K562 (cell line): ENCODE data around the gene DLGAP3. TPM values are rescaled to one million over a fixed set of nuclear protein-coding genes. Genes with fewer than 3 reads are reported as not detected.

Source experiments
- ATAC-seq: fragments of 200-7000 bp; cut with Tn5 transposase; 3 replicates; pipeline ENCODE4 v1.9.1; 2020; ENCODE audit warnings: moderate library complexity
- BruUV-seq: library from RNA; stranded (reverse); fragments of 400-500 nt; replicated peaks from 2 replicates; lab custom pipeline; 2021; lab: Mats Ljungman, UMichigan
- CTCF ChIA-PET: fragments of 300-600 bp; formaldehyde crosslinking; extraction: SDS; loops from one replicate; lab custom pipeline; 2021; ENCODE audit warnings: low intra/inter-chr PET ratio; lab: Yijun Ruan, JAX
- POLR2A ChIA-PET: fragments of 300-600, 350-650 bp; sonication (Branson Sonifier 250); formaldehyde crosslinking; extraction: SDS; loops from one replicate; lab custom pipeline; 2021; ENCODE audit warnings: antibody characterized with exemption, inconsistent platforms; lab: Yijun Ruan, JAX
- DNase-seq, 4 experiments: peaks; one replicate each; pipeline versions ENCODE4 v3.0.0 to v3.0.0-alpha.2; 2011 to 2018; ENCODE audit warnings: low spot score in 3 of 4, mixed read lengths in 3 of 4; ENCODE audit errors: extremely low read depth in 1 of 4
- FAIRE-seq: peaks from 2 replicates; lab custom pipeline; 2011; peaks lifted over from hg19 to GRCh38; lab: Jason Lieb, UNC
- H2AFZ ChIP-seq: 2 replicates; pipeline ENCODE4 v1.6.0; 2011; ENCODE audit warnings: low read depth, low read length, control low read depth, inconsistent platforms
- H3K27ac ChIP-seq: fragments of 200-600 bp; 3 replicates; pipeline ENCODE4 v1.8.0; 2011; ENCODE audit warnings: low read depth, mild to moderate bottlenecking, control low read depth, inconsistent platforms, low read length, moderate library complexity, mixed read lengths; ENCODE audit errors: extremely low read depth
- H3K27me3 ChIP-seq, 2 experiments: fragments of 300-600 bp in 1 of 2; 2 replicates in 1 of 2; 3 replicates in 1 of 2; pipeline versions ENCODE4 v1.6.0 to v1.8.0; 2011; ENCODE audit warnings: inconsistent platforms in 2 of 2, low read length in 2 of 2, mild to moderate bottlenecking in 1 of 2, mixed read lengths in 1 of 2, moderate library complexity in 1 of 2; ENCODE audit not compliant: control insufficient read depth in 2 of 2, insufficient read depth in 2 of 2
- H3K36me3 ChIP-seq: fragments of 300-600 bp; 3 replicates; pipeline ENCODE4 v1.8.0; 2011; ENCODE audit warnings: mild to moderate bottlenecking, low read length, inconsistent platforms; ENCODE audit not compliant: control insufficient read depth, insufficient read depth
- H3K4me1 ChIP-seq, 2 experiments: fragments of 200-600 bp in 1 of 2; replicated peaks in 1 of 2; 2 replicates in 1 of 2; 3 replicates in 1 of 2; pipeline versions ENCODE4 v1.5.1 to v1.8.0; 2011; ENCODE audit warnings: inconsistent platforms in 2 of 2, low read length in 2 of 2, mild to moderate bottlenecking in 1 of 2, mixed read lengths in 1 of 2, moderate library complexity in 1 of 2; ENCODE audit not compliant: control insufficient read depth in 2 of 2, insufficient read depth in 2 of 2
- H3K4me2 ChIP-seq: 2 replicates; pipeline ENCODE4 v1.6.1; 2011; ENCODE audit warnings: low read length, control low read depth, inconsistent platforms, mixed read lengths; ENCODE audit not compliant: insufficient read depth
- H3K4me3 ChIP-seq: fragments of 200-600 bp; sonication (generic), shearing (Covaris generic); 2 replicates; pipeline ENCODE4 v1.5.1; 2016; ENCODE audit warnings: control low read depth, inconsistent platforms
- H3K79me2 ChIP-seq: fragments of 200-600 bp; 3 replicates; pipeline ENCODE4 v1.8.0; 2011; ENCODE audit warnings: low read length, inconsistent platforms; ENCODE audit not compliant: control insufficient read depth, insufficient read depth
- H3K9ac ChIP-seq, 2 experiments: 2 replicates each; pipeline versions ENCODE4 v1.6.0 to v1.6.1; 2011; ENCODE audit warnings: low read depth in 2 of 2, low read length in 2 of 2, control low read depth in 1 of 2, inconsistent platforms in 1 of 2, mild to moderate bottlenecking in 1 of 2, mixed read lengths in 1 of 2; ENCODE audit not compliant: insufficient read depth in 1 of 2
- H3K9me1 ChIP-seq: one replicate; pipeline ENCODE4 v1.6.0; 2011; ENCODE audit warnings: inconsistent platforms, mild to moderate bottlenecking, low read length, moderate library complexity; ENCODE audit not compliant: control insufficient read depth, insufficient read depth
- H3K9me3 ChIP-seq: replicated peaks from 2 replicates; pipeline ENCODE4 v1.5.1; 2011; ENCODE audit warnings: low read depth, low read length, inconsistent platforms; ENCODE audit not compliant: control insufficient read depth, insufficient read depth
- H4K20me1 ChIP-seq: replicated peaks from 2 replicates; pipeline ENCODE4 v1.6.1; 2011; ENCODE audit warnings: low read length, inconsistent platforms, mixed read lengths; ENCODE audit not compliant: control insufficient read depth, insufficient read depth
- HINFP ChIP-seq: fragments of 450-650 bp; conservative IDR thresholded peaks from 2 replicates; pipeline ENCODE4 v1.6.1; 2016; ENCODE audit warnings: missing genetic modification characterization, low read depth, mild to moderate bottlenecking, control low read depth, missing compliant biosample characterization
- HMG20A ChIP-seq: fragments of 450-650 bp; formaldehyde crosslinking; conservative IDR thresholded peaks from 2 replicates; pipeline ENCODE4 v1.4.0; 2020; ENCODE audit warnings: mild to moderate bottlenecking, mixed read lengths
- NR3C1 ChIP-seq: sonication (generic); formaldehyde crosslinking; IDR thresholded peaks from 2 replicates; pipeline ENCODE4 v1.8.1; 2022; ENCODE audit warnings: missing genetic modification reagents
- SNAPC5 ChIP-seq: fragments of 250-450 bp; sonication (Bioruptor Pico); IDR thresholded peaks from 2 replicates; pipeline ENCODE4 v1.8.0; 2021; ENCODE audit warnings: moderate library complexity, mild to moderate bottlenecking, inconsistent platforms
- THAP7 ChIP-seq: fragments of 250-450 bp; sonication (Bioruptor Pico); IDR thresholded peaks from 2 replicates; pipeline ENCODE4 v1.5.0; 2021
- ZHX1 ChIP-seq: fragments of 150-350 bp; conservative IDR thresholded peaks from 2 replicates; pipeline ENCODE4 v1.6.1; 2014; ENCODE audit warnings: low read length
- WGBS: fragments of 100-300 bp; shearing (Covaris generic); methylation state at CpG from one replicate; pipeline ENCODE4 v1.1.6; 2016; ENCODE audit warnings: low coverage, mixed read lengths; ENCODE audit not compliant: insufficient coverage; ENCODE audit errors: missing lambda C conversion rate; 5-methylcytosine and 5-hydroxymethylcytosine counted together
- in situ Hi-C: fragments of 300-500 bp; cut with MboI; formaldehyde crosslinking; loops from 4 replicates; pipeline ENCODE4 v1.15.0; 2018; ENCODE audit warnings: inconsistent platforms, mixed read lengths
- intact Hi-C: fragments of 100-400 bp; cut with micrococcal nuclease; formaldehyde crosslinking; loops from 2 replicates; pipeline ENCODE4 v1.14.2; 2022
- polyA plus RNA-seq, 8 experiments: library from polyadenylated mRNA; depleted of rRNA in 4 of 8; stranded (reverse) in 5 of 8; unstranded in 3 of 8; fragments of >200 nt; fragmentation: Nextera tagmentation in 2 of 8; fragmentation: Illumina TruSeq in 1 of 8; extraction: Ambion mirVana in 2 of 8; extraction: Trizol in 1 of 8; gene quantifications; 2 replicates each; pipeline versions ENCODE4 v1.2.1 to v1.2.3, GENCODE V29; 2011 to 2014; ENCODE audit warnings: inconsistent platforms in 1 of 8, missing spikeins in 1 of 8
- total RNA-seq, 7 experiments: library from RNA; depleted of rRNA in 6 of 7; stranded (reverse); fragments of >200 nt in 6 of 7; fragmentation: Illumina TruSeq in 2 of 7; extraction: Trizol in 2 of 7; gene quantifications; 2 replicates each; pipeline versions ENCODE4 v1.2.1 to v1.2.3, GENCODE V29; 2011 to 2021; ENCODE audit warnings: low replicate concordance in 1 of 7

Gene DLGAP3
- total and polyA plus RNA-seq, 9 of the 15 experiments (the other 6 are each of a cell fraction or from before 2014, with no cell fraction given) = 0.01 to 0.16 (median 0.07) TPM; not detected in 6

GRCh38 chr1:34907487-34908090, 21.9 kb downstream of the DLGAP3 start (continued):
- no peak for TF ChIP-seq THAP7 (CRISPR knock-in tag)
- no peak for TF ChIP-seq NR3C1 (CRISPR knock-in tag)
- no peak for TF ChIP-seq HMG20A (CRISPR knock-in tag)

- no peak for TF ChIP-seq ZHX1
- no peak for TF ChIP-seq SNAPC5 (CRISPR knock-in tag)
- no peak for TF ChIP-seq HINFP (tag)
- no peak overlapping the region for H3K4me3 ChIP-seq
- ATAC-seq = no peak
- intact Hi-C loops (no loop called here), in situ Hi-C loops (no loop called here)
- POLR2A ChIA-PET = interaction anchor here (0.7 to 1.4 kb wide), 3 partner anchors 9 to 14 kb away, joined by 3 read pairs; no protein-coding TSS in a partner anchor
- DNase-seq = no peak
- 7% methylated on average over 4 of the region's 4 CpGs for WGBS
- 0 out of 2 replicates have a peak, but pooled peaks cover 5% of the 10 kb centered on the region for H4K20me1 ChIP-seq
- CTCF ChIA-PET = no interaction called here
- H3K27ac ChIP-seq = no peak overlapping the region
- H3K9ac ChIP-seq = no peak overlapping the region
- peaks cover 0 to 11% of the 10 kb centered on the region in 2 experiments; a peak in 1 of 5 replicates for H3K4me1 ChIP-seq
- no peaks in the 10 kb centered on the region for H3K9me1 ChIP-seq
- no peaks in the 10 kb centered on the region for H3K36me3 ChIP-seq
- no peak for FAIRE-seq
- no peaks in the 10 kb centered on the region for H3K79me2 ChIP-seq
- no peak overlapping the region for H2AFZ ChIP-seq
- no TSS peak for BruUV-seq
- peaks cover 29 to 48% of the 10 kb centered on the region in 2 experiments; a peak in 4 of 5 replicates for H3K27me3 ChIP-seq
- H3K4me2 ChIP-seq = no peak overlapping the region
- H3K9me3 ChIP-seq = no peaks in the 10 kb centered on the region
Measured at GRCh38 chr1:34906756-34907155, 22.7 kb downstream of the DLGAP3 start.
